Keratinocyte (primary cell): Measurements from ENCODE around the gene MED12L. TPM values are rescaled to one million over a fixed set of nuclear protein-coding genes. Genes with fewer than 3 reads are reported as not detected.

Source experiments
- DNase-seq: peaks from one replicate; pipeline ENCODE4 v3.0.0-alpha.2; 2011; ENCODE audit warnings: low read depth, missing footprints, low spot score
- FAIRE-seq: peaks from 2 replicates; lab custom pipeline; 2011; peaks lifted over from hg19 to GRCh38; lab: Jason Lieb, UNC
- H2AFZ ChIP-seq: 2 replicates; pipeline ENCODE4 v1.6.0; 2012; ENCODE audit warnings: low read length, control low read depth, inconsistent platforms; ENCODE audit not compliant: control insufficient read depth
- H3K27ac ChIP-seq: 2 replicates; pipeline ENCODE4 v1.5.1; 2011; ENCODE audit warnings: low read length; ENCODE audit not compliant: control insufficient read depth, insufficient read depth
- H3K27me3 ChIP-seq: 3 replicates; pipeline ENCODE4 v1.6.0; 2011; ENCODE audit warnings: low read length; ENCODE audit not compliant: control insufficient read depth, insufficient read depth; ENCODE audit errors: extremely low read depth
- H3K36me3 ChIP-seq, 2 experiments: 2 replicates in 1 of 2; 3 replicates in 1 of 2; pipeline ENCODE4 v1.5.1; 2011; ENCODE audit warnings: low read length in 2 of 2, mild to moderate bottlenecking in 1 of 2; ENCODE audit not compliant: control insufficient read depth in 2 of 2, insufficient read depth in 2 of 2; ENCODE audit errors: extremely low read depth in 1 of 2
- H3K4me1 ChIP-seq: 3 replicates; pipeline ENCODE4 v1.5.1; 2011; ENCODE audit warnings: low read length; ENCODE audit not compliant: control insufficient read depth, insufficient read depth; ENCODE audit errors: extremely low read depth
- H3K4me2 ChIP-seq: 3 replicates; pipeline ENCODE4 v1.6.0; 2011; ENCODE audit warnings: low read depth, low read length; ENCODE audit not compliant: control insufficient read depth, insufficient read depth; ENCODE audit errors: extremely low read depth
- H3K4me3 ChIP-seq, 3 experiments: fragments of 200-600 bp in 1 of 3; sonication (generic) in 1 of 3; 2 replicates in 2 of 3; 3 replicates in 1 of 3; pipeline ENCODE4 v1.5.1; 2011 to 2016; ENCODE audit warnings: low read length in 3 of 3, mild to moderate bottlenecking in 3 of 3, control low read depth in 2 of 3, inconsistent platforms in 1 of 3, low read depth in 1 of 3, mixed read lengths in 1 of 3, mixed run types in 1 of 3, moderate library complexity in 1 of 3; ENCODE audit not compliant: control insufficient read depth in 2 of 3, insufficient read depth in 2 of 3; ENCODE audit errors: extremely low read depth in 1 of 3
- H3K79me2 ChIP-seq: 2 replicates; pipeline ENCODE4 v1.6.0; 2012; ENCODE audit warnings: low read length; ENCODE audit not compliant: control insufficient read depth, insufficient read depth
- H3K9ac ChIP-seq: 3 replicates; pipeline ENCODE4 v1.6.0; 2011; ENCODE audit warnings: low read length; ENCODE audit not compliant: control insufficient read depth, insufficient read depth; ENCODE audit errors: extremely low read depth
- H3K9me1 ChIP-seq: 3 replicates; pipeline ENCODE4 v1.6.0; 2011; ENCODE audit warnings: low read length; ENCODE audit not compliant: control insufficient read depth, insufficient read depth; ENCODE audit errors: extremely low read depth
- H3K9me3 ChIP-seq: 2 replicates; pipeline ENCODE4 v1.5.1; 2012; ENCODE audit warnings: low read depth, low read length; ENCODE audit not compliant: control insufficient read depth
- H4K20me1 ChIP-seq: 3 replicates; pipeline ENCODE4 v1.6.0; 2011; ENCODE audit warnings: low read length; ENCODE audit not compliant: control insufficient read depth, insufficient read depth; ENCODE audit errors: extremely low read depth
- EZH2 ChIP-seq: IDR thresholded peaks from one replicate; pipeline ENCODE4 v1.6.1; 2012; ENCODE audit warnings: inconsistent platforms, mild to moderate bottlenecking, low read length, moderate library complexity
- dilution Hi-C: fragments of 300-500 bp; cut with MboI; formaldehyde crosslinking; loops from one replicate; pipeline ENCODE4 v1.7.0; 2020; ENCODE audit warnings: low sequenced_read_pairs; ENCODE audit not compliant: extremely low pct_ligation_motif_present
- polyA plus RNA-seq, 5 experiments: library from polyadenylated mRNA; depleted of rRNA in 3 of 5; stranded (reverse) in 3 of 5; stranded (forward) in 1 of 5; unstranded in 1 of 5; fragments of >200 nt; gene quantifications; 1 replicate in 1 of 5; 2 replicates in 3 of 5; 3 replicates in 1 of 5; pipeline versions ENCODE4 v1.2.1 to v1.2.3, GENCODE V29; 2011 to 2012; ENCODE audit warnings: missing spikeins in 2 of 5, low read depth in 1 of 5, low replicate concordance in 1 of 5
- TF ChIP-seq, protein P1 (sequence below), 3 experiments: IDR thresholded peaks in 1 of 3; conservative IDR thresholded peaks in 1 of 3; optimal IDR thresholded peaks in 1 of 3; 2 replicates in 2 of 3; 3 replicates in 1 of 3; pipeline versions ENCODE3 to v1.5.1; 2011; ENCODE audit warnings: low read length in 3 of 3, mild to moderate bottlenecking in 3 of 3, moderate library complexity in 2 of 3, control low read depth in 1 of 3, inconsistent platforms in 1 of 3; ENCODE audit not compliant: insufficient read depth in 2 of 3; ENCODE audit errors: extremely low read depth in 1 of 3

The MED12L gene
- polyA plus RNA-seq, 1 donor (not counting 4 experiments of a cell fraction or from before 2014, with no cell fraction given): 0.04 TPM

DNA sequence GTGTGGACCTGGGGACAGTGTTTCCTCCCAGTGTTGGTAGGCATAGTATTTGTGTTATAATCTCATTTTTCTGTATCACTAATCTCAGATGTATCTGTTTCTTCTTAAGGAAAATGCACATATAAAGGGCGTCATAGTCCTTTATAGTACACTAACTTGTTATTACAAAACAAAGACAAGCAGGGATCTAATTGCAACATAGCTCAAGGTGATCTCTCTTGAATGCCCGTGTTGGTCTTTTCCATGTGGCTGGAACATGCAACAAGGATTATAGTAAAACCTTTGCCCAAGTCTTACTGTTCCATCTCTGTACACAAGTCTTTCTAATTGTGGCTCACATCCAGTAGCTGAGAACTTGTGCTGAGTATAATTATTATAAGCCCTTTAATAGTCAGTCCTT is 234.7 kb downstream of the MED12L start:
- Histone ChIP-seq H3K27ac (peak overlapping the region; percentile 98), H3K4me3 (peak overlapping the region in 2 of 3 experiments; percentile 56 to 60)
- dilution Hi-C loops: no loop called here

DNA sequence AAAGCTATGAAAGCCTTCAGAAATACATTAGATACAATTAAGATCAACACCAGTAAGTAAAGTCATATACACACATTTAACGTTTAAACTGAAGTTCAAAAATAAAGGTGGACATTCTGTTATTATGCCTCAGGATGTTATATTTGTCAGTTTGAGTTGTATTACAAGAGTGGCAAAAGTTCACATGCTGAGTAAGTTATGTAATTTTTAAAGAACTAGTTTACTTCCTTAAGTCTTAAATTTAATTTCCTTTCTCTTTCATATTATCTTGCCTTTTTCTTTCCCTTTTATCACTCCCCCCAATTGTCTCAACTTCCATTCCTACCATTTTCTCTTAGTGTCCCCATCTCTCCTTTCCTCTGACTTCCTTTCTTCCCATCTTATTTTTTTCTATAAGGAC is 236.1 kb downstream of the MED12L start:
- H3K9me3 ChIP-seq: no peaks in the 10 kb centered on the region
- no peak for DNase-seq
- H3K79me2 ChIP-seq: peaks cover under 1% of the 10 kb centered on the region
- no peak overlapping the region for H3K27ac ChIP-seq
- H2AFZ ChIP-seq: no peak overlapping the region
- H3K4me3 ChIP-seq: no peak overlapping the region
- H3K36me3 ChIP-seq: no peaks in the 10 kb centered on the region
- TF ChIP-seq, protein P1, sequence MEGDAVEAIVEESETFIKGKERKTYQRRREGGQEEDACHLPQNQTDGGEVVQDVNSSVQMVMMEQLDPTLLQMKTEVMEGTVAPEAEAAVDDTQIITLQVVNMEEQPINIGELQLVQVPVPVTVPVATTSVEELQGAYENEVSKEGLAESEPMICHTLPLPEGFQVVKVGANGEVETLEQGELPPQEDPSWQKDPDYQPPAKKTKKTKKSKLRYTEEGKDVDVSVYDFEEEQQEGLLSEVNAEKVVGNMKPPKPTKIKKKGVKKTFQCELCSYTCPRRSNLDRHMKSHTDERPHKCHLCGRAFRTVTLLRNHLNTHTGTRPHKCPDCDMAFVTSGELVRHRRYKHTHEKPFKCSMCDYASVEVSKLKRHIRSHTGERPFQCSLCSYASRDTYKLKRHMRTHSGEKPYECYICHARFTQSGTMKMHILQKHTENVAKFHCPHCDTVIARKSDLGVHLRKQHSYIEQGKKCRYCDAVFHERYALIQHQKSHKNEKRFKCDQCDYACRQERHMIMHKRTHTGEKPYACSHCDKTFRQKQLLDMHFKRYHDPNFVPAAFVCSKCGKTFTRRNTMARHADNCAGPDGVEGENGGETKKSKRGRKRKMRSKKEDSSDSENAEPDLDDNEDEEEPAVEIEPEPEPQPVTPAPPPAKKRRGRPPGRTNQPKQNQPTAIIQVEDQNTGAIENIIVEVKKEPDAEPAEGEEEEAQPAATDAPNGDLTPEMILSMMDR (optimal IDR thresholded peaks at IDR 0.05 in 1 of 3, IDR thresholded peaks at IDR 0.05 in 1 of 3, conservative IDR thresholded peaks at IDR 0.05 in 1 of 3; ENCODE audit: extremely low read depth in 1 of 3, insufficient read depth in 2 of 3, low read length in 3 of 3): no peak
- TF ChIP-seq EZH2: no peak
- H3K4me1 ChIP-seq: peaks cover 37% of the 10 kb centered on the region
- H3K27me3 ChIP-seq: no peaks in the 10 kb centered on the region
- dilution Hi-C loops: no loop called here
- H3K9me1 ChIP-seq: no peaks in the 10 kb centered on the region
- H4K20me1 ChIP-seq: no peaks in the 10 kb centered on the region
- no peak for FAIRE-seq
- no peak overlapping the region for H3K4me2 ChIP-seq
- no peak overlapping the region for H3K9ac ChIP-seq

More for the DNA sequence above, 234.7 kb downstream of the MED12L start:
- Histone ChIP-seq H3K4me1 (peaks cover 37% of the 10 kb centered on the region), H3K9me3 (no peaks in the 10 kb centered on the region), H3K79me2 (peaks cover 14% of the 10 kb centered on the region), H3K36me3 (no peaks in the 10 kb centered on the region), H2AFZ (peak overlapping the region; percentile 70), H3K9me1 (no peaks in the 10 kb centered on the region), H3K9ac (peak overlapping the region; percentile 74), H4K20me1 (no peaks in the 10 kb centered on the region), H3K27me3 (no peaks in the 10 kb centered on the region), H3K4me2 (peak overlapping the region; percentile 97)
- TF ChIP-seq EZH2: no peak
- TF ChIP-seq, protein P1 (optimal IDR thresholded peaks at IDR 0.05 in 1 of 3, IDR thresholded peaks at IDR 0.05 in 1 of 3, conservative IDR thresholded peaks at IDR 0.05 in 1 of 3; ENCODE audit: extremely low read depth in 1 of 3, insufficient read depth in 2 of 3, low read length in 3 of 3): no peak
- no peak for DNase-seq
- peak; percentile 69 for FAIRE-seq
